Nucleus accumbens (tissue), 56 donors: ENCODE results near the gene PRDM10.

ENCODE experiments used
- DNase-seq, 56 donors: peaks; one replicate each; lab custom pipeline; 2025; lab: John Stamatoyannopoulos, UW

The PRDM10 gene

GRCh38 chr11:129853518-129854231 lies 149.0 kb downstream of the PRDM10 start:
- no peak for DNase-seq

DNA sequence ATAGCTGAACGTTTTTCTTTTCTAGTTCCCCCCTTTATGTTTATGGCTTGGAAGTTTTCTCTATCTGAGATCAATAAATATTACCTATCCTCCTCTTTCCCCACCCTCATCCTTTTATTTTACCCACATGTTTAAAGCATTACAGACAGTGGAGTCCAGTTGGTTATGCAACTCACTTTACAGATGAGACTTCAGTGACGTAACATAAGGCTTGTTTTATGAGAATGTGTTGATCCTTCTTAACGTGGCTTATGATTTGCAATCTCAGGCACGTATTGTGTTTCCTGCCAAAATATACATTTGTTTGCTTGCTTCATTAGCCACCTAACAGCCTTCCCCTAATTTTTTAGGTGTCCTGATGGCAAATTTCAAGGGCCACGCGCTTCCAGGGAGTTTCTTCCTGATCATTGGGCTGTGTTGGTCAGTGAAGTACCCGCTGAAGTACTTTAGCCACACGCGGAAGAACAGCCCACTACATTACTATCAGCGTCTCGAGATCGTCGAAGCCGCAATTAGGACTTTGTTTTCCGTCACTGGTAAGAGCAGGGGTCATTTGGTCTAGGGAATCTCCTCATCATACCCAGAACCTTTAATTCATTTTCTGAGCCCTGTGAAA lies 150.4 kb downstream of the PRDM10 start:
- DNase-seq: no peak
